HFF-Myc (cell line): ENCODE results near the gene PFDN5.
"Not testable (repeated sequence)": the region's sequence is repeated elsewhere in the genome, so short reads cannot be mapped to it uniquely, and the experiment has no call there.

Experiments
- DNase-seq: peaks from one replicate; pipeline ENCODE4 v3.0.0-alpha.2; 2011; ENCODE audit warnings: low read depth; ENCODE audit errors: extremely low read depth
- H3K4me3 ChIP-seq: replicated peaks from 2 replicates; pipeline ENCODE4 v1.5.1; 2011; ENCODE audit warnings: low read depth, mild to moderate bottlenecking, control low read depth, low read length
- CTCF ChIP-seq: IDR thresholded peaks from 2 replicates; pipeline ENCODE4 v1.5.1; 2012; ENCODE audit warnings: mild to moderate bottlenecking, low read depth, low read length, control low read depth; ENCODE audit errors: missing control alignments

PFDN5 gene

GRCh38 chr12:53286448-53286847 is 8.9 kb upstream of the PFDN5 start:
- TF ChIP-seq CTCF = no peak
- H3K4me3 ChIP-seq = no peak overlapping the region
- no peak for DNase-seq

- no peak for DNase-seq
- peak; percentile 65 for TF ChIP-seq CTCF
- no peak overlapping the region for H3K4me3 ChIP-seq
Measured at GRCh38 chr12:53287741-53288216, 7.6 kb upstream of the PFDN5 start.

GRCh38 chr12:53288322-53288721 is 7.0 kb upstream of the PFDN5 start:
- H3K4me3 ChIP-seq = no peak overlapping the region
- DNase-seq = no peak
- TF ChIP-seq CTCF = no peak

- TF ChIP-seq CTCF = no peak
- no peak overlapping the region for H3K4me3 ChIP-seq
- no peak for DNase-seq
Measured at GRCh38 chr12:53289891-53290290, 5.5 kb upstream of the PFDN5 start.

- no peak for DNase-seq
- no peak for TF ChIP-seq CTCF
- H3K4me3 ChIP-seq = no peak overlapping the region
Measured at GRCh38 chr12:53290661-53291060, 4.7 kb upstream of the PFDN5 start.

GRCh38 chr12:53292426-53292825 is 2.9 kb upstream of the PFDN5 start:
- TF ChIP-seq CTCF = no peak
- DNase-seq = no peak
- no peak overlapping the region for H3K4me3 ChIP-seq

- no peak for DNase-seq
- peak overlapping the region; percentile 99 for H3K4me3 ChIP-seq
- no peak for TF ChIP-seq CTCF
Measured at GRCh38 chr12:53295891-53296219, 513 bp downstream of the PFDN5 start.

- not testable (repeated sequence) for H3K4me3 ChIP-seq, DNase-seq
Measured at GRCh38 chr12:53297106-53297505, 1.8 kb downstream of the PFDN5 start.
